GM18517 (cell line): Measurements from ENCODE around the gene NADK2.

ENCODE experiments used
- ATAC-seq: cut with Tn5 transposase; IDR thresholded peaks from one replicate; pipeline ENCODE4 v1.9.1; 2021; ENCODE audit warnings: mild to moderate bottlenecking, moderate library complexity; ENCODE audit not compliant: unreplicated experiment

Gene NADK2

GRCh38 chr5:36168737-36169136 is 73.0 kb downstream of the NADK2 start:
- ATAC-seq = no peak

GRCh38 chr5:36164461-36164860 is 77.3 kb downstream of the NADK2 start:
- ATAC-seq = no peak

- ATAC-seq = no peak
Observed at GRCh38 chr5:36162810-36163486, 78.8 kb downstream of the NADK2 start.

GRCh38 chr5:36161361-36161760 is 80.4 kb downstream of the NADK2 start:
- ATAC-seq = no peak

- ATAC-seq = no peak
Observed at GRCh38 chr5:36160617-36161016, 81.1 kb downstream of the NADK2 start.

- no peak for ATAC-seq
Observed at GRCh38 chr5:36158144-36158543, 83.6 kb downstream of the NADK2 start.

GRCh38 chr5:36156619-36157018 is 85.1 kb downstream of the NADK2 start:
- no peak for ATAC-seq

GRCh38 chr5:36156121-36156601 is 85.6 kb downstream of the NADK2 start:
- ATAC-seq = no peak

GRCh38 chr5:36155291-36155690 is 86.4 kb downstream of the NADK2 start:
- ATAC-seq = no peak

- ATAC-seq = no peak
Observed at GRCh38 chr5:36153726-36154125, 88.0 kb downstream of the NADK2 start.

- no peak for ATAC-seq
Observed at GRCh38 chr5:36153298-36153677, 88.4 kb downstream of the NADK2 start.

GRCh38 chr5:36152324-36153297 is 89.1 kb downstream of the NADK2 start:
- no peak for ATAC-seq

GRCh38 chr5:36151434-36152323 is 90.0 kb downstream of the NADK2 start, which contains the start of the genes LMBRD2 and SKP2:
LMBRD2 (minus strand) TSS chr5:36151887; CDS start chr5:36143349, 8,538 bp downstream.
SKP2 (plus strand) TSS chr5:36152111; CDS start chr5:36152263, 152 bp downstream.
- ATAC-seq = peak; percentile 99

GRCh38 chr5:36150676-36151433 is 90.9 kb downstream of the NADK2 start:
- ATAC-seq = no peak

GRCh38 chr5:36147681-36148080 is 94.0 kb downstream of the NADK2 start:
- no peak for ATAC-seq

GRCh38 chr5:36146390-36146789 is 95.3 kb downstream of the NADK2 start:
- ATAC-seq = no peak

GRCh38 chr5:36145311-36145710 is 96.4 kb downstream of the NADK2 start:
- no peak for ATAC-seq
